Right ventricle myocardium superior (tissue), 1 donor: ENCODE results near the gene SPR. TPM values are rescaled to one million over a fixed set of nuclear protein-coding genes. Genes with fewer than 3 reads are reported as not detected.

Experiments
- ATAC-seq: fragments of 200-7000 bp; cut with Tn5 transposase; one replicate; pipeline ENCODE4 v1.9.1; 2020; ENCODE audit warnings: mild to moderate bottlenecking; ENCODE audit not compliant: poor library complexity
- DNase-seq: peaks from one replicate; pipeline ENCODE4 v3.0.0-alpha.2; 2020
- intact Hi-C: fragments of 100-400 bp; cut with DNase I; formaldehyde crosslinking; loops from one replicate; pipeline ENCODE4 v1.11.2; 2022
- long read RNA-seq: library from polyadenylated mRNA; unstranded; transcript quantifications from one replicate; pipeline ENCODE4 v2.0.0, GENCODE V29; 2021
- total RNA-seq: library from RNA; stranded (reverse); fragmentation: NEBNext Ultra II Directional; extraction: Animal tissue kit (Norgen Biotek cat#: 25700); gene quantifications from one replicate; pipeline ENCODE4 v1.2.1, GENCODE V29; 2021
- donor health status: DM: no; HTN: yes; CAD: no; lungs with severe emphysema.

Gene SPR
- 53.9 TPM for total RNA-seq
- long read RNA-seq, transcript SPR-201 (3 exons, 1,480 nt): major isoform, 164 of 179 reads
- long read RNA-seq, partial matches to known transcripts: 12 of 179 reads
- long read RNA-seq, other reads (novel, unspliced or antisense): 3 of 179 reads

DNA sequence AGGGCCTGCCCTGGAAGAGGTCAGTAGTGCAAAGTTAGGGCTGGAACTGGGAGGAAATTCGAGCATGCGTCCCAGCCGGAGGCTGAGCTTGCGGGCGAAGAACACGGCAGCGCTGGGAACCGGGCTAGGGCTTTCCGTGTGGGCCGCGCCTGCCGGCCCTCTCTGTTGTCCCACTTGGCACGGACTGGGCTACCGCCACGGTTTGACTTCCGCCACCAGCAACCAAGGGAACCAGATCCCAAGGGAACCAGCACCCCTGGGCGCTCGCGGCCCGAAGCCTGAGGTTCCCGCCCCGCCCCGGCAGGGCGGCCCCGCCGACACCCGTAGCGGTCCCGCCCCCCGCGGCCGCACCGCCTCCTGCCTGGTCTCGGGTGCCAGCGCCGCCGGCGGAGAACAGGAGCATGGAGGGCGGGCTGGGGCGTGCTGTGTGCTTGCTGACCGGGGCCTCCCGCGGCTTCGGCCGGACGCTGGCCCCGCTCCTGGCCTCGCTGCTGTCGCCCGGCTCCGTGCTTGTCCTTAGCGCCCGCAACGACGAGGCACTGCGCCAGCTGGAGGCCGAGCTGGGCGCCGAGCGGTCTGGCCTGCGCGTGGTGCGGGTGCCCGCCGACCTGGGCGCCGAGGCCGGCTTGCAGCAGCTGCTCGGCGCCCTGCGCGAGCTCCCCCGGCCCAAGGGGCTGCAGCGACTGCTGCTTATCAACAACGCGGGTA is at the start of gene SPR:
Gene SPR, plus strand, starts transcription at position 377 of the 708 bp plus-strand sequence. Its CDS starts 25 bp downstream, at position 402.
- intact Hi-C loops: no loop called here
- peak; percentile 91 for DNase-seq
- peak; percentile 95 for ATAC-seq

DNA sequence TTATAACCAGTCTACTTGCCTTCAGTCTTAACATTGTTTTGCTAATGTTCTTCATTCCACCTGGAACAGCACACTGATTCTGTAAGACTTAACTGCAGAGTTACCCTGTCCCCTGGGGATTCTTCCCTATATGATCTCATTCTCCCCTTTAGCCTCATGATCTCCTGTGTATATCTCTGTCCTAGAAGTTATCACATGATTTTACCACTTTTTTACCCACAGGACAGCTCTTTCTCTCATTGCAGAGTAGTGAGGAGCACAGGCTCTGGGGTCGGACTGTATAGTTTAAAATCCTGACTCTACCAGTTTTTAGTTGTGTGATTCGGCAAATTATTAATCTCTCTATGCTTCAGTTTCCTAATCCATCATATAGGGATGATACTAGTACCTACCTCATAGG is 47.1 kb upstream of the SPR start:
- ATAC-seq (no peak), DNase-seq (no peak)
- intact Hi-C loops: no loop called here

DNA sequence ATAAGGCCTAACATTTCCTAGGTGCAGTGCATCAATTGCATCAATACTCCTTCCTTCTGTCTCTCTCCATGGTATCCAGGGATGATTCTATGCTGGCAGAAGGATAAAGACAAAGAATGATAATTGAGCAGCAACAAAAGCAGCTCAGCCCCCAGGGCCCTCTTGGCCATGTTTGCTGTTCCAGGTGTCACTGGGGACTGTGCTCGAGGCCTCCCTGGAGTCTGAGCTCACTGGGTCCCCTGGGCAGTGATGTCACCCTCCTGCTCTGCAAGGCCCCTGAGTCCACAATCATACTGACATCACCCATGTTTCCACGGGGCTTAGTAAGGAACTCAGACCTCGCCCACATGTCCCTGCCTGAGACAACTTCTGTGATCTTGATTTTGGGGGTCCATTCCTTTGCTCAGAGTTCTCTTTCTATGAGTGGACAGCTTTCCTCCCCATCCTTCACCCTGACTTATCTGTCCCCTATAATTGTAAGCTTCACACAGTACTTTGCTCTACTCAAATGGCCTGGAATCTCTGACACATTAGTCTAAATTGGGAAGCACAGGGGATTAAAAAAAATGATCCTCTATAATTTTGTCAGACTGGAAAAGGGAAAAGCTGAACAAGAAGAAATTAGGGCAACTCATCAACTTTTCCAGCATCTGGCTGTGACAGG is 45.6 kb upstream of the SPR start:
- intact Hi-C loops: no loop called here

GRCh38 chr2:72843301-72843700 is 43.9 kb upstream of the SPR start:
- no peak for ATAC-seq
- DNase-seq: no peak
- intact Hi-C loops: no loop called here

More for the DNA sequence above, 45.6 kb upstream of the SPR start:
- no peak for ATAC-seq
- no peak for DNase-seq

GRCh38 chr2:72846171-72847095 is 40.8 kb upstream of the SPR start:
- ATAC-seq (no peak), DNase-seq (no peak)
- intact Hi-C loops: no loop called here

DNA sequence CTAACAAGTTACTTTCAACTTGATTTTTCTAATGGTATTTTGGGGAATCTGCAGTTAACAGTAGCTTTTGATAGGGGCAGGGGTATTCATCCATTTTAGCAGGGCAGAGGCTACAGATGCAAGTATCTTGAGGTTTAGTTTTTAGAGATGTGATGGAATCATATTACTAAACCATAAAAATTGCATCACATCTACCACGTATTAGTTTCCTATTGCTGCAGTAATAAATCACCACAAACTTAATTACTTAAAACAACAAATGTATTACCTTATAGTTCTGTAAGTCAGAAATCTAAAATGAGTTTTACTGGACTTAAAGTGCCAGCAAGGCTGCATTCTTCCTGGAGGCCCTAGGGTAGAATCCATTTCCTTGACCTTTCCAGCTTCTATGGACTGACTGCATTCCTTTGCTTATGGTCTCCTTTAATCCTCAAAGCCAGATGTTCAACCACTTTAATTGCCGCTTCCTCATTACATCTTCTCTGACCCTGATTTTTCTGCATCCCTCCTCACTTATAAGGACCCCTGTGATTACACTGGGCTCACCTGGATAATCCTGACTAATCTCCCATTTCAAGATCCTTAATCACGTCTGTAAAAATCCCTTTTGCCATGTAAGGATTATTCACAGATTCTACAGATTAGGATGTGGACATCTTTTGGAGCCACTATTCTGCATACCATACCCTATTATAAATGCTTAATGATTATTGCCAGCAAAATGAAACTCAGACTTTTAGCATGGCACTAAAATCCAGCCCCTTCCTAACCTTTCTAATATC is 39.5 kb upstream of the SPR start:
- ATAC-seq (no peak), DNase-seq (no peak)
- intact Hi-C loops: no loop called here

DNA sequence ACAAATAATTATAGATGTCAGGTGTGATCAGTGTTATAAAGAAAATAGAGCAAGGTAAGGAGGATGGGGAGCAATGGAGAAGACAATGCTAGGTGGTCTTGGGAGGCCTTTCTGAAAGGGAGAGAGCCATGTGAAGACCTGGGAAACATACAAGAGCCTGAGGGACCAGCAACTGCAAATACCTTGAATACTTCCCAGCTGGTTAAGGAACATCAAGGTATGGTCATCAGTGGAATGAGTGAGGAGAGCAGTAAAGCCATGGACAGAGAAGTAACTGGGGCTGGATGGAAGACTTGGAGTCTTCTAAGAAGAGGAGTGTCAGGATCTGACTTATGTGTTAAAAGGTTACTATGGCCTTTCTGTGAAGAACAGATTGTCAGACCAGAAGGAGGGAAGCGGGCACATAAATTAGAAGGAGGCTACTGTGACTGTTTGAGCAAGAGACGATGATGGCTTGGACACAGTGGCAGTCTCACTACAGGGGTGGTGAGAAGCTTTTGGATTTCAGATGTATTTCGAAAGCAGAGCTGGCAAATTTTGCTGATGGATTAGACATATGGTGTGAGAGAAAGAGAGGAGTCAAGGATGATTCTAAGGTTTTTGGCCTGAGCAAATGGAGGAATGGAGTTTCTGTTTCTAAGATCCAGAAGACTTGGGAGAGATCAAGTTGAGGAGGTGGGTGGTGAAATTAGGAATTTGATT is 38.6 kb upstream of the SPR start:
- intact Hi-C loops: no loop called here
- ATAC-seq (no peak), DNase-seq (no peak)

- DNase-seq (no peak), ATAC-seq (no peak)
- intact Hi-C loops: no loop called here
These were observed 38.1 kb upstream of the SPR start for GRCh38 chr2:72849138-72849462.

GRCh38 chr2:72851333-72851732 is 35.9 kb upstream of the SPR start:
- DNase-seq (no peak), ATAC-seq (no peak)
- intact Hi-C loops: loop anchor here (10.0 kb wide), 1 partner anchor 577 kb away; no protein-coding TSS in a partner anchor

DNA sequence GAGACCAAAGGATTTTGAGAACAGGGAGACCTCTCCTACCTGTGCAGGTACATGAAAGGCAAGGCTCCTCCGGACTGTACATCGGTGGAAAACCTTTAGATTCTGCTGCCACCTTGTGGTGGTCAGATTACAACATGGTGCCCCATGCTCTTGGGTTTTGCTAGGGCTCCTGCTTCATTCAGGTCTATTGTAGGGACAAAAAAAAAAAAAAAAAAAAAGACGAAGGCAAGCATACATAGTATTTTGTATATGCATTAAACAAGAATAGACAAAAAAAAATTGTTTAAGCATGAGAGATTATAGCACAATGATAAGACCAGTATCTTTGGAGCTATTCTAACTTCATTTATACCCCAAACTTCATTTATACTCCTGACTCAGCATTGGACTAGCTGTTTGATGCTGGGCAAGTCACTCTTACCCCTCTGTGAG is 27.4 kb upstream of the SPR start:
- no peak for DNase-seq
- peak; percentile 73 for ATAC-seq
- intact Hi-C loops: loop anchor here (10.0 kb wide), 1 partner anchor 585 kb away; no protein-coding TSS in a partner anchor

- intact Hi-C loops: loop anchor here (2.0 kb wide), 1 partner anchor 92 kb away; no protein-coding TSS in a partner anchor
- DNase-seq (peak; percentile 93), ATAC-seq (peak; percentile 99)
These were observed 24.8 kb upstream of the SPR start for GRCh38 chr2:72862239-72862988.

DNA sequence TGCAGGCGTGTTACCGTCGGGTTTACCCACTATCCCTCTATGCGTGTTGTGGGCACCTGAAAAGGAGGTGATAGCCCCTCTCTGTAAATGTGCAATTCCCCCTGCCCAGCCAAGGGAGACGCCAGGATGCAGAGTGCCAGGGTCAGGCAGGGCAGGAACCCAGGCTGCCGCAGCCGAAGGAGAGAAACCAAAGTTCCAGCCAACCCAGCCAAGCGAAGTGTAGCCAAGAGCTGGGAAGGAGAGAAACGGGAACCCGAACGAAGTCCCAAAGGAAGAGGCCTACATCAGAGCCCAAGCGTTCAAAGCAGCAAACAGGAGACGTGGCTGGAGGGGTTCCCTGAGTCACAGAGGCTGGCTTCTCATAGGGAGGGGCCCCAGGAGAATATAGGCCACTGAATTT is 24.2 kb upstream of the SPR start:
- no peak for DNase-seq
- intact Hi-C loops: loop anchor here (2.0 kb wide), 1 partner anchor 92 kb away; no protein-coding TSS in a partner anchor
- ATAC-seq: no peak

DNA sequence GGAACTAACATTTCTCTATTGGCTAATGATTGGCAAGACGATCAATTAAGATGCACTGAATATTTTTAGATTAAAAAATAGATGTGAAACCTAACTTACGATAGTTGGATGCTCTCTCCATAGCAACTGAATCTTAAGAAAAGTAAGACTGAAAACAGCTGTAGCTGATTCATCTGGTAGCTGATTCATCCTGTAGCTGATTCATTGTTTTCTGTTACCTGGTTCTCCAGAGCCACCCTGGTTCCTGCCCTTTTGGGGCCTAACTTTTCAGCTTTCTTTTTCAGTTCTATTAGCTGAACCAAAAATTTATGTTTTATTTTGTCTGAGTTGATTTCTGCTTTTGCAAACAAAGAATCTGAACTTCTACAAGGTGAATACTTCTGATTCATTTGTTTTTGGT is 22.7 kb upstream of the SPR start:
- no peak for ATAC-seq
- intact Hi-C loops: no loop called here

GRCh38 chr2:72871060-72871459 is 16.1 kb upstream of the SPR start:
- ATAC-seq (no peak), DNase-seq (no peak)
- intact Hi-C loops: no loop called here

More for the DNA sequence above, 22.7 kb upstream of the SPR start:
- no peak for DNase-seq

DNA sequence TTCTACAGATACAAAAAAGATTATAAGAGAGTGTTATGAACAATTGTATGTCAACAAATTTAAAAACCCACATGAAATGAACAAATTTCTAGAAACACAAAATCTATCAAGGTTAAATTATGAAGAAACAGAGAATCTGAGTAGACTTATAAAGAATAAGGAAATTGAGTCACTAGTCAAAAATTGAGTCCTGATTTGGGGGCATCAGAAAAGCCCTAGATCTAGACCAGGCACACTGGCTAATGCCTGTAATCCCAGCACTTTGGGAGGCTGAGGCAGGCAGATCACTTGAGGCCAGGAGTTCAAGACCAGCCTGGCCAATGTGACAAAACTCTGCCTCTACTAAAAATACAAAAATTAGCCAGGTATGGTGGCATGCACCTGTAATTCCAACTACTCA is 15.3 kb upstream of the SPR start:
- DNase-seq (no peak), ATAC-seq (no peak)
- intact Hi-C loops: no loop called here

DNA sequence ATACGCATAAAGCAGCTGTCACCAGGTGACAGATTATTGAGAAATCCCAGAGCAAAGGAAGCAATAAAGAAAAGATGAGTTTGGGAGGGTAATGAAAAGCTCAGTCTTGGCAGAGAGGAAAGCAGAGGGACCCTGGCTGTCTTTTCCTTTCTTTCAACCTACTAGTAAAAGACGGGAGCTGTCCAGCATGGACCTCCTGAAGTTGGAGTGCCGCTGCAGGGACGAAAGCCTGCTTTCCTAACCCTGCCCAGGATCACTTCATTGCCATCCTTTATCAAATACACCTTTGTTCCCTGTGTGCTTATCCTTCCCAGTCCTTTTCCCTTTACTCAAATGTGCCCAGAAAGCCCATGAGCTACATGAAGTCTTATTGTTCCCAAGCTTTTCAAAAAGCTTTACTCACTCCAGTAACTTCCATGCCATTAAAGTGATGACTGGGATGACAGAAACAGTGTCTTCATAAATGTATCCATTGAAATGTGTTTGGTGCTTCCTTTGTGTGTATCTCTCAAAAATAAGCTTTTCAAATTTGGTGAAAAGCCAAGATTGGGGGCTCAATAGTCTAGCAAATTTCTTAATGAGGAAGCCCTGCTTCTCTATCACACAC is 3.7 kb upstream of the SPR start:
- intact Hi-C loops: no loop called here
- DNase-seq (no peak), ATAC-seq (no peak)
